Left ventricle myocardium inferior (tissue), 1 donor: ENCODE measurements around the gene RTEL1. TPM values are rescaled to one million over a fixed set of nuclear protein-coding genes. Genes with fewer than 3 reads are reported as not detected.

ENCODE experiments used
- DNase-seq: peaks from one replicate; pipeline ENCODE4 v3.0.0-alpha.2; 2020
- H3K27ac ChIP-seq: fragments of 200-600 bp; replicated peaks from 2 replicates; pipeline ENCODE4 v1.8.0; 2021
- H3K27me3 ChIP-seq: fragments of 200-600 bp; 2 replicates; pipeline ENCODE4 v1.8.0; 2021; ENCODE audit warnings: low read depth
- H3K36me3 ChIP-seq: fragments of 200-600 bp; 2 replicates; pipeline ENCODE4 v1.8.0; 2021
- H3K4me1 ChIP-seq: fragments of 200-600 bp; 2 replicates; pipeline ENCODE4 v1.8.0; 2021
- H3K4me3 ChIP-seq: fragments of 200-600 bp; 2 replicates; pipeline ENCODE4 v1.8.0; 2021; ENCODE audit warnings: mild to moderate bottlenecking, moderate library complexity
- H3K9me3 ChIP-seq: fragments of 200-600 bp; replicated peaks from 2 replicates; pipeline ENCODE4 v1.8.0; 2021
- intact Hi-C: fragments of 100-400 bp; cut with micrococcal nuclease; formaldehyde crosslinking; loops from one replicate; pipeline ENCODE4 v1.11.0; 2022
- total RNA-seq: library from RNA; stranded (reverse); fragmentation: NEBNext Ultra II Directional; extraction: Animal tissue kit (Norgen Biotek cat#: 25700); gene quantifications from one replicate; pipeline ENCODE4 v1.2.1, GENCODE V29; 2021
- TF ChIP-seq, protein P1 (sequence below): fragments of 200-600 bp; IDR thresholded peaks from 2 replicates; pipeline ENCODE4 v1.8.0; 2021; ENCODE audit warnings: antibody characterized with exemption, mild to moderate bottlenecking, borderline replicate concordance
- donor health status: DM: no; HTN: yes; CAD: no; lungs with severe emphysema.

The RTEL1 gene
- total RNA-seq, 1 donor from 2014 or later: 9.6 TPM

DNA sequence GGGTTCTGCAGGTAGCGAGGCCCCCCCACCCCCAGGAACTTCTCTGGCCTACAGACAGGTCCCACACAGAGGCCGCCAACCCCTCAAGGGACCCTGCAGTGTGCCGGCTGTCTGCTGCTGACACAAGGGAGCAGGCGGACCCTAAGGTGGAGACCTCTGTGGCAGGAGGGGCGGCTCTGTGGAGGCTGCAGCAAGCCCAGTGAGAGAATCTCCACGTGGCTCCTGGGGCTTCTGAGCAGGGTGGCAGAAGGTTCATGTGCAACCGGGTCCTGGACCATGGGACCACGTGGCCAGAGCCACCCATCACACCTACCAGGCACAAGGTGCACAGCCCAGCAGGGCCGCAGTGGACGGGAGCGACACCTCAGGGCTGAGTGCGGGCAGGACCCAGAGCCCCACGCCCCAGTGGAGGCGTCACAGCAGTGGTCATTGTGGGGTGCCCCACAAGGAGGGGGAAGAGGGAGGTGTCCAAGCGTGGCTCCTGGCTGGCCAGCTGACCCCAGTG is 45.4 kb downstream of the RTEL1 start:
- TF ChIP-seq, protein P1, sequence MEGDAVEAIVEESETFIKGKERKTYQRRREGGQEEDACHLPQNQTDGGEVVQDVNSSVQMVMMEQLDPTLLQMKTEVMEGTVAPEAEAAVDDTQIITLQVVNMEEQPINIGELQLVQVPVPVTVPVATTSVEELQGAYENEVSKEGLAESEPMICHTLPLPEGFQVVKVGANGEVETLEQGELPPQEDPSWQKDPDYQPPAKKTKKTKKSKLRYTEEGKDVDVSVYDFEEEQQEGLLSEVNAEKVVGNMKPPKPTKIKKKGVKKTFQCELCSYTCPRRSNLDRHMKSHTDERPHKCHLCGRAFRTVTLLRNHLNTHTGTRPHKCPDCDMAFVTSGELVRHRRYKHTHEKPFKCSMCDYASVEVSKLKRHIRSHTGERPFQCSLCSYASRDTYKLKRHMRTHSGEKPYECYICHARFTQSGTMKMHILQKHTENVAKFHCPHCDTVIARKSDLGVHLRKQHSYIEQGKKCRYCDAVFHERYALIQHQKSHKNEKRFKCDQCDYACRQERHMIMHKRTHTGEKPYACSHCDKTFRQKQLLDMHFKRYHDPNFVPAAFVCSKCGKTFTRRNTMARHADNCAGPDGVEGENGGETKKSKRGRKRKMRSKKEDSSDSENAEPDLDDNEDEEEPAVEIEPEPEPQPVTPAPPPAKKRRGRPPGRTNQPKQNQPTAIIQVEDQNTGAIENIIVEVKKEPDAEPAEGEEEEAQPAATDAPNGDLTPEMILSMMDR: no peak
- Histone ChIP-seq H3K4me1 (peaks cover 55% of the 10 kb centered on the region), H3K27ac (no peak overlapping the region), H3K9me3 (no peaks in the 10 kb centered on the region), H3K27me3 (no peaks in the 10 kb centered on the region), H3K4me3 (no peak overlapping the region), H3K36me3 (peaks cover 37% of the 10 kb centered on the region)
- intact Hi-C loops: no loop called here
- no peak for DNase-seq

DNA sequence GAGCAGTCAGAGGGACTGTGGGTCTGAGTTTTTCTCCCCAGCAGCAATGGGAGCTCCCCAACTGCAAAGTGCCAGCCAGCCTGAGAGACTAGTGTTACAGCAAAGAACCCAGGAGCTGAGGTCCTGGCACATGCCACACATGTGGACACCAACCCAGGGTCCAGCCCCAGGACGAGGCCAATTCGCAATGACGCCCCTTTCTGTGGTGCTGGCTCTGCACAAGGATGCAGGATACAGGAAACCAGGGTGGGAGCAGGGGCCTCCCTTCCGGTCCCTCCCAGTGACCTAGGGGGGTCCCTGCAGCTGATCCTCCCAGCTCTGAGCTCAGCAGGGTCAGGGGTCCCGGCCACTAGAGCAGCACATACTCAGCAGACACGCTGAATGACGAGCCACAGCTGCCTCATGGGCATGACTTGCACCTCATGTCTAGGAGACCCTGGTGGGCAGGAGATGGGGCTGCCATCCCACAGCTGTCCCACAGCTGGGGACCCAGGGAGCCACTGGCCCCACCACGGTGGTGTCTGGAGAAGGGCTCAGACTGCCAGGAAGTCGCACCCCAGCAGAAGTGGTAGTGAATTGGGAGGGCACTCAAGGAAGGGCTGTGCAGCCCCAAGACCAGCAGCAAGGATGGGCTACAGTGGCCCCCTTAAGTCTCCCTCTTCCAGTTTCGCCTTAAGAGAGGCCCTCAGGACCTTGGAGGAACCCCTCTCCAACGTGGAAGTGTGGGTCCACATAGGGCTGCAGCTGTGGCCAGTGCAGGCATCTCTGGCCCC is 46.0 kb downstream of the RTEL1 start:
- no peaks in the 10 kb centered on the region for H3K27me3 ChIP-seq
- no peak for DNase-seq
- intact Hi-C loops: no loop called here
- H3K4me3 ChIP-seq: no peak overlapping the region
- H3K9me3 ChIP-seq: no peaks in the 10 kb centered on the region
- peaks cover 41% of the 10 kb centered on the region for H3K36me3 ChIP-seq
- H3K27ac ChIP-seq: no peak overlapping the region
- peaks cover 55% of the 10 kb centered on the region for H3K4me1 ChIP-seq
- TF ChIP-seq, protein P1: no peak

DNA sequence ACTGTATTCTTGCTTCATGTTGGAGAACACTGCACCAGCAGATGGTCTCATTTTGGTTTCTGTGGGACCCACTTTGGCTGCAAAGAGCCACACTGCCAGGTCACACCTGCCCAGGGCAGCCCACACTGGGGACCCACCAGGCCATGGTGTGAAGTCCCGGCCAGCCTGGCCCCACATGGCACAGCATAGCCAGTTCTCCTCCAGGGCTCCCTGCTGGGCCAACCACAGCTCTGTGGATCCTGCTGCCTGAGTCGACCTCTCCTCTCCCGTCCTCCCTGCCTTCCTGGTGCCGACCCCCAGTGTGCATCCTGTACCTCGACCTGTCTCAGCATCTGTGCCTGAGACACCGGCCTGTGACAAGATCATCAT is 46.6 kb downstream of the RTEL1 start:
- Histone ChIP-seq H3K27ac (no peak overlapping the region), H3K4me1 (peaks cover 55% of the 10 kb centered on the region), H3K4me3 (no peak overlapping the region), H3K9me3 (no peaks in the 10 kb centered on the region), H3K27me3 (no peaks in the 10 kb centered on the region), H3K36me3 (peaks cover 47% of the 10 kb centered on the region)
- TF ChIP-seq, protein P1: no peak
- intact Hi-C loops: no loop called here
- DNase-seq: no peak

DNA sequence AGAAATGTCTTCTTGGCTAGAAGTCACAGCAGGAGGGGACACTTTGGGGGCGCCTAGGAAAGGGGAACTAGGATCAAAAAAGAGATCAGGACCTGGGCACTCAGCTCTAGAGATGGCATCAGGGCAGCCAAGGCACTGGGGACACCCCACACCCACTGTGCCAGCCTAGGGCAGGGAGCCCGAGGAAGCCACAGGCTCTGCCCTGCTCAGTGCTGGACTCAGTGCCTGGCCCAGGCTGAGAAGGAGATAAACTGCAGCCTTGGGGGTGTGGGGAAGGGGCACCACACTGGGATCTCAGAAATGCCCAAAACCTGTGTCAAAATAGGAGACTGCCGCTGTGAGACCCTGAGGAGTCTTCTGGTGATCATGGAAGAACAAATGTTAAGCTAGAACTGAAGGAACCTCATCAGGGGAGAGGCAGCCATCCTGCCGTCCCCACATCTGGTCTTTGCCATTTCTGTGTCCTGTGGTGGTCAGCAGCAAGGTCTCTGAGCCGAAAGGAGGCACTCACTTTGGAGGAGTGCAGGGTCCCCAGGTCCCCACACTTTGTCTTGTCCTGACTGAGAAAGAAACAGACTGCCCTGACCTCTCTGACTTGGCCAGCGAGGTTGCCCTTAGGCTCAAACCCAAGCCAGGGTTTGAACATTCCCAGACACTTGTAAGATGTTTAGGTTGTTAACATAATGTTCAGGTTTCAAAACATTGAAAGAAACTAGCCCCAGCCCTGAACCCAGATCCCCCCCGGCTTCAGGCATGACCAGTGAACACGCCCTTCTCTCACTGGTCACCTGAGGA is 47.3 kb downstream of the RTEL1 start:
- Histone ChIP-seq H3K4me3 (no peak overlapping the region), H3K4me1 (peaks cover 48% of the 10 kb centered on the region), H3K27me3 (no peaks in the 10 kb centered on the region), H3K9me3 (no peaks in the 10 kb centered on the region), H3K27ac (no peak overlapping the region), H3K36me3 (peaks cover 50% of the 10 kb centered on the region)
- no peak for DNase-seq
- intact Hi-C loops: no loop called here
- TF ChIP-seq, protein P1: no peak

DNA sequence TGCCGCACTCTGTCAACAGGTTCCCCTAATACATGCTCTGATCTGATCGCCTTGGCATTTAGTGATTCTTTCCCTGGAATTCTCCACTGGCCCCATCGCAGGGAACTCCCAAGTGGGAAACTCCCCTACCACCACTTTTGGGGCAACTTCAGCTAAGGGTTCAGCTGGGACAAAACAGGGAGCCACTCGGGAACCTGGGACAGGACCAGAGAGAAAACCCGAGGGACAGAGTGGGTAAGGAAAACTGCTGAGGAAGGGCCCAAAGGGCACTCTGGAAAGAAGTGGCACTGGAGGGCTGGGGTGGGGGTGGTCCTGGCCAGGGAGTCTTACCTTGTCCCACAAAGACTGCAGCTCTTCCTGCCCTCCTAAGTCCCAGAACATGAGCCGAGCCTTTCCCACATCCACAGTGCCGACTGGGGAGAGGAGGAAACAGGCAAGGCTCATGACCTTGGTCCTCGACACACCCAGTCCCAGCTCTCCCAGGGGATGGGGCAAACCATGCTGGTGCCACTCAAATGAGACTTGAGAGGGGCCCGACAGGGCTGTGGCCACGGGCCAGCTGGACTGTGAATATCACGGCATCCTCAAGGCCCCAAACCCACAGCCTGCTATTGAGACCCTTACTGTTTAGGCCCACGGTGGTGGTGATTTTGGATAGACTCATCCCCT is 48.0 kb downstream of the RTEL1 start:
- H3K4me1 ChIP-seq: peaks cover 45% of the 10 kb centered on the region
- H3K4me3 ChIP-seq: peak overlapping the region; percentile 96
- no peaks in the 10 kb centered on the region for H3K27me3 ChIP-seq
- peak overlapping the region; percentile 96 for H3K27ac ChIP-seq
- H3K36me3 ChIP-seq: peaks cover 56% of the 10 kb centered on the region
- no peaks in the 10 kb centered on the region for H3K9me3 ChIP-seq
- TF ChIP-seq, protein P1: no peak
- intact Hi-C loops: no loop called here
- no peak for DNase-seq
